Kidney (tissue), 14 donors: ENCODE data around the gene FAM20C. TPM values are rescaled to one million over a fixed set of nuclear protein-coding genes. Genes with fewer than 3 reads are reported as not detected.

ENCODE experiments used
- DNase-seq, 5 donors: peaks; one replicate each; pipeline ENCODE4 v3.0.0-alpha.2; 2013 to 2020
- FAIRE-seq: peaks from 2 replicates; lab custom pipeline; 2012; peaks lifted over from hg19 to GRCh38; lab: Jason Lieb, UNC
- H3K27ac ChIP-seq, 2 donors: one replicate each; pipeline ENCODE4 v1.7.0; 2013; ENCODE audit warnings: low read depth in 2 of 2, low read length in 2 of 2, inconsistent platforms in 1 of 2
- H3K27me3 ChIP-seq: one replicate; pipeline ENCODE4 v1.7.1; 2013; ENCODE audit warnings: low read length, inconsistent platforms; ENCODE audit not compliant: control insufficient read depth, insufficient read depth
- H3K36me3 ChIP-seq, 3 donors: one replicate each; pipeline versions ENCODE4 v1.7.0 to v1.7.1; 2013; ENCODE audit warnings: low read length in 3 of 3, control low read depth in 1 of 3, inconsistent platforms in 1 of 3; ENCODE audit not compliant: insufficient read depth in 3 of 3, control insufficient read depth in 2 of 3
- H3K4me1 ChIP-seq, 3 donors: one replicate each; pipeline versions ENCODE4 v1.7.0 to v1.7.1; 2013; ENCODE audit warnings: low read length in 3 of 3, inconsistent platforms in 1 of 3, low read depth in 1 of 3; ENCODE audit not compliant: control insufficient read depth in 2 of 3, insufficient read depth in 2 of 3
- H3K4me3 ChIP-seq, 3 donors: one replicate each; pipeline versions ENCODE4 v1.7.0 to v1.8.1; 2013; ENCODE audit warnings: low read length in 3 of 3, control low read depth in 1 of 3, inconsistent platforms in 1 of 3
- H3K9ac ChIP-seq, 3 donors: one replicate each; pipeline versions ENCODE4 v1.7.0 to v1.7.1; 2013; ENCODE audit warnings: low read length in 3 of 3, control low read depth in 1 of 3, inconsistent platforms in 1 of 3
- H3K9me3 ChIP-seq, 3 donors: one replicate each; pipeline versions ENCODE4 v1.7.0 to v1.7.1; 2013; ENCODE audit warnings: low read length in 3 of 3, control low read depth in 1 of 3, inconsistent platforms in 1 of 3; ENCODE audit not compliant: control insufficient read depth in 2 of 3, insufficient read depth in 1 of 3
- CTCF ChIP-seq: IDR thresholded peaks from 3 replicates; pipeline ENCODE4 v1.5.1; 2012; ENCODE audit warnings: mild to moderate bottlenecking, moderate library complexity, borderline replicate concordance; ENCODE audit not compliant: insufficient read depth; ENCODE audit errors: extremely low read depth
- intact Hi-C: fragments of 100-400 bp; cut with DNase I; formaldehyde crosslinking; loops from one replicate; pipeline ENCODE4 v1.11.1; 2022
- polyA plus RNA-seq: library from polyadenylated mRNA; stranded (reverse); fragments of 350-450 nt; fragmentation: Illumina TruSeq; extraction: RNeasy Lipid Tissue Mini Kit (QIAGEN cat#74804); gene quantifications from one replicate; pipeline ENCODE4 v1.2.3, GENCODE V29; 2014; ENCODE audit warnings: low read depth, low replicate concordance; ENCODE audit not compliant: insufficient read depth
- total RNA-seq: library from RNA; stranded (reverse); fragmentation: NEBNext Ultra II Directional; extraction: Animal tissue kit (Norgen Biotek cat#: 25700); gene quantifications from one replicate; pipeline ENCODE4 v1.2.1, GENCODE V29; 2021
- donor health status: control.
- donor health status: control.
- donor health status: control.
- donor health status: control.
- donor health status: control.
- donor health status: DM: yes; HTN: yes; CAD: no.
- donor health status: Normal renal cell carcinoma (clear cell type).

FAM20C gene
- total and polyA plus RNA-seq, 2 donors from 2014 or later: 84.9 to 114 TPM

- intact Hi-C loops: no loop called here
- no peak for TF ChIP-seq CTCF
- FAIRE-seq: no peak
These were observed 73.9 kb downstream of the FAM20C start for GRCh38 chr7:265998-266850.

DNA sequence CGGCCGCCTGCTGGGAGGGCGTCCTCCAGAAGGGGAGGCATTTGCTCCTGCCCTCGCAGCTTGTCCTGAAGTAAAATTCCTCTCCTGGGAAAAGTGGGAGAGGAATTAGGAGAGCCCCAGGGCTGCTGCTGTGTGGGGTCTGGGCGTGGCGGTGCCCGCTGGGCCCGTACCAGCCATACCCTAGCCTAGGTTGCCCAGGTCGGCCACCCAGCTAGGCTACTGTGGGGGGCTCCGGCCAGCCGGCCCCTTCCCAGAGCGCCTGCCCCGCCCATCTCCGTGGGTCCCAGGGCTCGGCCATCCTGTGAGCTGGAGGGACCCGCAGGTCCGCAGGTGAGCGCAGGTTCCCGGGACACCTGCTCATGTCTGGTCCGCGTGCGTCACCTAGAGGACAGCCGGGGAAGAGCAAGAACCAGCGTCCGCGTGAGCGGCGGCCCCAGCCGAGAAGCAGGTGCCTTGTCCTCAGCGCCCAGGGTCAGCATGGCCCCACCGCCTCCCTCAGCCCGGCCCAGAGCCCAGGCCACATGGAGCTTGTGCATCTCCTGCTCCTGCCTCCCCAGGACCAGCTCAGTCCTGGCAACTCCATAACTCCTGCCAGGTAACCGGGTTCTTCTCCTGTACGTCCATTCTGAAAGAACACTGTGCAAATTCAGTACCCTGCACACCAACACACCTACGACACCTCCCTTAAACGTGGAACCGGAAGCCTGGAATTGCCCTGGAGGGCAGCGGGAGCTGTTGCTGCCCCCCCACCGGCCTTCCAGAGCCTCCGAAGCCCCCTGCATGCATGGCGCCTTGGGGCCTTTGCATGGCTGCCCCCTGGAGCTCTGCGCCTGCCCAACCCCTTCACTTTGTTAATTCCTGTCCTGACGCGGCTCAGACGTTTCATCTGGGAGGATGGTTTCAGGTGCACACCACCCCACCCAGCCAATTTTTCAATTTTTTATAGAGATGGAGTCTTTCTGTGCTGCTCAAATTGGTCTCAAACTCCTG lies 74.8 kb downstream of the FAM20C start:
- Histone ChIP-seq H3K9me3 (peaks cover 0 to 4% (median 0%) of the 10 kb centered on the region in 3 donors), H3K27ac (no peak overlapping the region), H3K4me1 (no peaks in the 10 kb centered on the region), H3K4me3 (no peak overlapping the region), H3K27me3 (no peaks in the 10 kb centered on the region), H3K36me3 (no peaks in the 10 kb centered on the region), H3K9ac (no peak overlapping the region)
- intact Hi-C loops: no loop called here
- FAIRE-seq (no peak), DNase-seq (peak in 3 of 5 donors; percentile 64 to 80 (median 75))
- peak; percentile 41 for TF ChIP-seq CTCF

More at GRCh38 chr7:265998-266850, 73.9 kb downstream of the FAM20C start:
- Histone ChIP-seq H3K36me3 (peaks cover 0 to under 1% (median 0%) of the 10 kb centered on the region in 3 donors), H3K4me1 (no peaks in the 10 kb centered on the region), H3K9me3 (peaks cover 0 to 7% (median 0%) of the 10 kb centered on the region in 3 donors), H3K27me3 (no peaks in the 10 kb centered on the region), H3K9ac (no peak overlapping the region), H3K27ac (no peak overlapping the region), H3K4me3 (no peak overlapping the region)
- peak in 2 of 5 donors; percentile 46 to 72 for DNase-seq

GRCh38 chr7:268991-269390 lies 76.6 kb downstream of the FAM20C start:
- H3K27me3 ChIP-seq: no peaks in the 10 kb centered on the region
- H3K36me3 ChIP-seq: no peaks in the 10 kb centered on the region
- no peak for TF ChIP-seq CTCF
- H3K4me1 ChIP-seq: no peaks in the 10 kb centered on the region
- DNase-seq (peak in 2 of 5 donors; percentile 28 to 41), FAIRE-seq (no peak)
- no peak overlapping the region for H3K9ac ChIP-seq
- no peak overlapping the region for H3K27ac ChIP-seq
- intact Hi-C loops: no loop called here
- no peak overlapping the region for H3K4me3 ChIP-seq
- H3K9me3 ChIP-seq: peaks cover 0 to 9% (median 0%) of the 10 kb centered on the region in 3 donors
